Tibial nerve (tissue), 4 donors: Measurements from ENCODE around the gene MKLN1.

ENCODE experiments used
- CTCF ChIP-seq, 5 experiments: fragments of 200-600 bp in 3 of 5; fragments of 450-650 bp in 2 of 5; sonication (generic) in 3 of 5; IDR thresholded peaks; one replicate each; pipeline ENCODE4 v1.5.1; 2016 to 2019; ENCODE audit warnings: antibody characterized with exemption in 5 of 5, mild to moderate bottlenecking in 3 of 5, moderate library complexity in 2 of 5
- EP300 ChIP-seq, 2 donors: sonication (generic); formaldehyde crosslinking; IDR thresholded peaks; one replicate each; pipeline ENCODE4 v1.6.1; 2017; ENCODE audit warnings: antibody characterized with exemption in 2 of 2, mild to moderate bottlenecking in 1 of 2
- POLR2A ChIP-seq, 2 donors: fragments of 450-650 bp; IDR thresholded peaks; one replicate each; pipeline ENCODE4 v1.6.1; 2017; ENCODE audit warnings: antibody characterized with exemption in 2 of 2, mild to moderate bottlenecking in 2 of 2, moderate library complexity in 2 of 2

GRCh38 chr7:131505636-131506557 is 178.2 kb downstream of the MKLN1 start:
- TF ChIP-seq POLR2A (IDR thresholded peaks at IDR 0.05): no peak
- no peak for TF ChIP-seq CTCF (IDR thresholded peaks at IDR 0.05)
- no peak for TF ChIP-seq EP300 (IDR thresholded peaks at IDR 0.05)
